ENCODE data around the gene SLC6A17.

DNA sequence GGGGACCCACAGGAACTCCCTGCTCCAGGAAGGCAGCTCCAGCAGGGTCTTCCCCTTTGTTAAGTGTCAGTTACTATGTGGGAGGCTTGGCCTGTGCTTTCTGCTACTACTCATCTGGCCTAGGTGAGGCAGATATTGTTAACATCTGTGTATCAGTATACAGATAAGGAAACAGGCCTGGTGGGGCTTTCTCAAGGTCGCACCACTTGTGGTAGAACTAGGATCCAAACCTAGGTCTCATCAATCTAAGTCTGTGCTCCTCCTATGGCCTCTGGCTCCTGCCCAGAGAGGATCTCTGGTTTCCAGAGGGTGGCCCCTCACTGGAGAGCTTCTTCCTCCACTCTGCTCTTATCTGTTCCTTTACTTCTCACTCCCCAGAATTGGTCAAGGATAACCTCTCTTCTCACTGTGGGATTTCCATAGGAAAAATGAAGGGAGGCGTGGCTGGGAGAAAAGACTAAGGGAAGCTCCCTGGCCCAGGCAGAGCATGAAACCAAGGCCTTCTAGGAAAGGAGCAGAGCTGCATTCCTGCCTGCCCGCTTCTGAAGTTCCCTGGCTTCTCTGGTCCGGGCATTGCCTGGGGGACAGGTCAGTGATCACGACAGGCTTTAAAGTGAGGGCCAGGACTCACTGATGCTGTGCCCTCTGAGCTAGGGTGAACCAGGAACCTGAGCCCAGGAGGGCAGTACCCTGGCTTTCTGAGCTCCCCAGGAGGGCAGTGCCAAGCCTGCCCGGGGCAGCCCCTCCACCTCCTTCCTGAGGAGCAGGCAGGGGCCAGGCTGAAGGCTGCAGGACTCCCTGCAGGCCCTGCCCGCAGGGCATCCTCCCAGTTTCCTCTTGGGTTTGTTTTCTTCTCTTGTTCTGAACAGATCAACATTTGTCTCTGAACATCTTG, 65.6 kb downstream of the SLC6A17 start:
- TF ChIP-seq, protein P1, sequence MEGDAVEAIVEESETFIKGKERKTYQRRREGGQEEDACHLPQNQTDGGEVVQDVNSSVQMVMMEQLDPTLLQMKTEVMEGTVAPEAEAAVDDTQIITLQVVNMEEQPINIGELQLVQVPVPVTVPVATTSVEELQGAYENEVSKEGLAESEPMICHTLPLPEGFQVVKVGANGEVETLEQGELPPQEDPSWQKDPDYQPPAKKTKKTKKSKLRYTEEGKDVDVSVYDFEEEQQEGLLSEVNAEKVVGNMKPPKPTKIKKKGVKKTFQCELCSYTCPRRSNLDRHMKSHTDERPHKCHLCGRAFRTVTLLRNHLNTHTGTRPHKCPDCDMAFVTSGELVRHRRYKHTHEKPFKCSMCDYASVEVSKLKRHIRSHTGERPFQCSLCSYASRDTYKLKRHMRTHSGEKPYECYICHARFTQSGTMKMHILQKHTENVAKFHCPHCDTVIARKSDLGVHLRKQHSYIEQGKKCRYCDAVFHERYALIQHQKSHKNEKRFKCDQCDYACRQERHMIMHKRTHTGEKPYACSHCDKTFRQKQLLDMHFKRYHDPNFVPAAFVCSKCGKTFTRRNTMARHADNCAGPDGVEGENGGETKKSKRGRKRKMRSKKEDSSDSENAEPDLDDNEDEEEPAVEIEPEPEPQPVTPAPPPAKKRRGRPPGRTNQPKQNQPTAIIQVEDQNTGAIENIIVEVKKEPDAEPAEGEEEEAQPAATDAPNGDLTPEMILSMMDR (IDR thresholded peaks at IDR 0.05) = no peak
- TF ChIP-seq POLR2AphosphoS5 (IDR thresholded peaks at IDR 0.05) = no peak
- no peak for TF ChIP-seq POLR2A (IDR thresholded peaks at IDR 0.05)
- TF ChIP-seq EP300 (IDR thresholded peaks at IDR 0.05) = no peak
